ENCODE measurements around the gene PDZD7. TPM values are rescaled to one million over a fixed set of nuclear protein-coding genes. Genes with fewer than 3 reads are reported as not detected.

The PDZD7 gene
- polyA plus RNA-seq, 1 of the 3 experiments (the other 2 are of a cell fraction), result 1.9 TPM

DNA sequence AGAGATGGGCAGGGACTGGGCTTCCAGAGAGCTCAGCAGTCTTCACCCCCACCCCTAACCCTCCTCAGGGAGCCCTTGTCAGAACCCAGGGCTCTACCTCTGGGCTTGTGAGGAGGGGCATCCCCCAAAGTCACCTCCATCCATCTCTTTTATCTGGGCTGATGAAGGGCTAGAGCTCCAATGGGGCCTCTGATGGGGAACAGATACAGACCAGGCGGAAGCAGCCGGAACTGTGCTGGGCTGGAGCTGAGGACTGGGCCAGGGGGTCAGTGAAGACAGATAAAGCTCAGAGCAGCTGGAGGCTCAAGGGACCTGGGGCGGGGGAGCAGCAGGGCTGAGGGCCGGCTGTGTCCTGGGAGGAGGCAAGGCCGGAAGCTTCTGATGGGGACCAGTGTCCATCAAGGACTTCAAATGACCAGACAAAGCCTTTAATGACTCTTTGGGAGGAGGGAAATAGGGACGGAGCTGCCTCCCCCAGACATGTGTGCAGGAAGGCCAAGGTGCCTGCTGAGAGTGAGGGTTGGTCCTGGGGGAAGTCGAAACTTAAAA is 41.0 kb upstream of the PDZD7 start:
- Histone ChIP-seq H4K20me1 (ENCODE audit: insufficient read depth) (no peaks in the 10 kb centered on the region), H3K27ac (ENCODE audit: low read depth in 2 of 2, low read length in 1 of 2) (no peak overlapping the region), H3K4me2 (no peak overlapping the region), H3K36me3 (replicated peaks in 1 of 2; ENCODE audit: control insufficient read depth in 1 of 2, insufficient read depth in 2 of 2, low read length in 1 of 2) (no peaks in the 10 kb centered on the region), H2AFZ (ENCODE audit: low read depth) (no peak overlapping the region), H3K9ac (no peak overlapping the region), H3K79me2 (ENCODE audit: insufficient read depth) (no peaks in the 10 kb centered on the region), H3K4me3 (ENCODE audit: low read depth in 2 of 2, low read length in 1 of 2) (no peak overlapping the region), H3K9me3 (no peaks in the 10 kb centered on the region), H3K4me1 (ENCODE audit: control insufficient read depth in 1 of 2, insufficient read depth in 2 of 2, low read depth in 1 of 2, low read length in 1 of 2) (no peaks in the 10 kb centered on the region; a peak in 1 of 4 replicates), H3F3A (replicated peaks; ENCODE audit: insufficient read depth) (peaks cover 4% of the 10 kb centered on the region), H3K9me2 (no peaks in the 10 kb centered on the region), H3K27me3 (ENCODE audit: insufficient read depth) (peaks cover 33% of the 10 kb centered on the region; the same call in 1 of the 2 replicates)
- POLR2A ChIA-PET, result interaction anchor here (1.0 kb wide), 1 partner anchor 8 kb away, joined by 3 read pairs; no protein-coding TSS in a partner anchor
- DNase-seq, result no peak
- WGBS (ENCODE audit: low lambda C conversion rate), result 87% methylated on average over 7 of the region's 7 CpGs
- TF ChIP-seq, protein P1, sequence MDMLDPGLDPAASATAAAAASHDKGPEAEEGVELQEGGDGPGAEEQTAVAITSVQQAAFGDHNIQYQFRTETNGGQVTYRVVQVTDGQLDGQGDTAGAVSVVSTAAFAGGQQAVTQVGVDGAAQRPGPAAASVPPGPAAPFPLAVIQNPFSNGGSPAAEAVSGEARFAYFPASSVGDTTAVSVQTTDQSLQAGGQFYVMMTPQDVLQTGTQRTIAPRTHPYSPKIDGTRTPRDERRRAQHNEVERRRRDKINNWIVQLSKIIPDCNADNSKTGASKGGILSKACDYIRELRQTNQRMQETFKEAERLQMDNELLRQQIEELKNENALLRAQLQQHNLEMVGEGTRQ (IDR thresholded peaks at IDR 0.05; ENCODE audit: borderline replicate concordance, low read depth, low read length), result no peak
- TF ChIP-seq, protein P2, sequence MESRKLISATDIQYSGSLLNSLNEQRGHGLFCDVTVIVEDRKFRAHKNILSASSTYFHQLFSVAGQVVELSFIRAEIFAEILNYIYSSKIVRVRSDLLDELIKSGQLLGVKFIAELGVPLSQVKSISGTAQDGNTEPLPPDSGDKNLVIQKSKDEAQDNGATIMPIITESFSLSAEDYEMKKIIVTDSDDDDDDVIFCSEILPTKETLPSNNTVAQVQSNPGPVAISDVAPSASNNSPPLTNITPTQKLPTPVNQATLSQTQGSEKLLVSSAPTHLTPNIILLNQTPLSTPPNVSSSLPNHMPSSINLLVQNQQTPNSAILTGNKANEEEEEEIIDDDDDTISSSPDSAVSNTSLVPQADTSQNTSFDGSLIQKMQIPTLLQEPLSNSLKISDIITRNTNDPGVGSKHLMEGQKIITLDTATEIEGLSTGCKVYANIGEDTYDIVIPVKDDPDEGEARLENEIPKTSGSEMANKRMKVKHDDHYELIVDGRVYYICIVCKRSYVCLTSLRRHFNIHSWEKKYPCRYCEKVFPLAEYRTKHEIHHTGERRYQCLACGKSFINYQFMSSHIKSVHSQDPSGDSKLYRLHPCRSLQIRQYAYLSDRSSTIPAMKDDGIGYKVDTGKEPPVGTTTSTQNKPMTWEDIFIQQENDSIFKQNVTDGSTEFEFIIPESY (IDR thresholded peaks at IDR 0.05; ENCODE audit: borderline replicate concordance, low read depth), result no peak
- TF ChIP-seq RAD21 (IDR thresholded peaks at IDR 0.05; ENCODE audit: low read length), result no peak
- TF ChIP-seq, protein P3, sequence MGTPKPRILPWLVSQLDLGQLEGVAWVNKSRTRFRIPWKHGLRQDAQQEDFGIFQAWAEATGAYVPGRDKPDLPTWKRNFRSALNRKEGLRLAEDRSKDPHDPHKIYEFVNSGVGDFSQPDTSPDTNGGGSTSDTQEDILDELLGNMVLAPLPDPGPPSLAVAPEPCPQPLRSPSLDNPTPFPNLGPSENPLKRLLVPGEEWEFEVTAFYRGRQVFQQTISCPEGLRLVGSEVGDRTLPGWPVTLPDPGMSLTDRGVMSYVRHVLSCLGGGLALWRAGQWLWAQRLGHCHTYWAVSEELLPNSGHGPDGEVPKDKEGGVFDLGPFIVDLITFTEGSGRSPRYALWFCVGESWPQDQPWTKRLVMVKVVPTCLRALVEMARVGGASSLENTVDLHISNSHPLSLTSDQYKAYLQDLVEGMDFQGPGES (IDR thresholded peaks at IDR 0.05; ENCODE audit: low read depth, low read length), result no peak
- TF ChIP-seq FOXM1 (IDR thresholded peaks at IDR 0.05; ENCODE audit: low read depth), result no peak
- no peak for TF ChIP-seq TEAD4 (IDR thresholded peaks at IDR 0.05; ENCODE audit: borderline replicate concordance, insufficient read depth)
- TF ChIP-seq MEF2A (IDR thresholded peaks at IDR 0.05; ENCODE audit: borderline replicate concordance, low read depth), result no peak
- TF ChIP-seq MXI1 (IDR thresholded peaks at IDR 0.05; ENCODE audit: low read depth, low read length), result no peak
- TF ChIP-seq SMC3 (IDR thresholded peaks at IDR 0.05; ENCODE audit: low read depth, low read length), result no peak
- TF ChIP-seq, protein P4, sequence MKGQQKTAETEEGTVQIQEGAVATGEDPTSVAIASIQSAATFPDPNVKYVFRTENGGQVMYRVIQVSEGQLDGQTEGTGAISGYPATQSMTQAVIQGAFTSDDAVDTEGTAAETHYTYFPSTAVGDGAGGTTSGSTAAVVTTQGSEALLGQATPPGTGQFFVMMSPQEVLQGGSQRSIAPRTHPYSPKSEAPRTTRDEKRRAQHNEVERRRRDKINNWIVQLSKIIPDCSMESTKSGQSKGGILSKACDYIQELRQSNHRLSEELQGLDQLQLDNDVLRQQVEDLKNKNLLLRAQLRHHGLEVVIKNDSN (IDR thresholded peaks at IDR 0.05; ENCODE audit: borderline replicate concordance, low read depth), result no peak
- no peak for TF ChIP-seq GABPA (IDR thresholded peaks at IDR 0.05; ENCODE audit: low read depth)
- no peak for TF ChIP-seq RXRA (IDR thresholded peaks at IDR 0.05; ENCODE audit: borderline replicate concordance, low read depth)
- TF ChIP-seq GATA2 (CRISPR knock-in tag; IDR thresholded peaks at IDR 0.05), result no peak
- TF ChIP-seq, protein P5, sequence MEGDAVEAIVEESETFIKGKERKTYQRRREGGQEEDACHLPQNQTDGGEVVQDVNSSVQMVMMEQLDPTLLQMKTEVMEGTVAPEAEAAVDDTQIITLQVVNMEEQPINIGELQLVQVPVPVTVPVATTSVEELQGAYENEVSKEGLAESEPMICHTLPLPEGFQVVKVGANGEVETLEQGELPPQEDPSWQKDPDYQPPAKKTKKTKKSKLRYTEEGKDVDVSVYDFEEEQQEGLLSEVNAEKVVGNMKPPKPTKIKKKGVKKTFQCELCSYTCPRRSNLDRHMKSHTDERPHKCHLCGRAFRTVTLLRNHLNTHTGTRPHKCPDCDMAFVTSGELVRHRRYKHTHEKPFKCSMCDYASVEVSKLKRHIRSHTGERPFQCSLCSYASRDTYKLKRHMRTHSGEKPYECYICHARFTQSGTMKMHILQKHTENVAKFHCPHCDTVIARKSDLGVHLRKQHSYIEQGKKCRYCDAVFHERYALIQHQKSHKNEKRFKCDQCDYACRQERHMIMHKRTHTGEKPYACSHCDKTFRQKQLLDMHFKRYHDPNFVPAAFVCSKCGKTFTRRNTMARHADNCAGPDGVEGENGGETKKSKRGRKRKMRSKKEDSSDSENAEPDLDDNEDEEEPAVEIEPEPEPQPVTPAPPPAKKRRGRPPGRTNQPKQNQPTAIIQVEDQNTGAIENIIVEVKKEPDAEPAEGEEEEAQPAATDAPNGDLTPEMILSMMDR (IDR thresholded peaks at IDR 0.05), result no peak
- no peak for TF ChIP-seq SIN3A (IDR thresholded peaks at IDR 0.05; ENCODE audit: borderline replicate concordance, low read depth, low read length)
- TF ChIP-seq JUND (IDR thresholded peaks at IDR 0.05), result no peak
- no peak for TF ChIP-seq FOSL2 (IDR thresholded peaks at IDR 0.05; ENCODE audit: borderline replicate concordance, low read depth)
- TF ChIP-seq CHD2 (IDR thresholded peaks at IDR 0.05; ENCODE audit: low read length, partially characterized antibody), result no peak
- TF ChIP-seq EZH2phosphoT487 (IDR thresholded peaks at IDR 0.05; ENCODE audit: borderline replicate concordance, low read depth), result no peak
- TF ChIP-seq RFX5 (IDR thresholded peaks at IDR 0.05; ENCODE audit: low read length), result no peak
- CTCF ChIA-PET, result interaction anchor here (0.7 to 18.9 kb wide), 13 partner anchors 10 to 68 kb away, joined by 3 to 234 read pairs (median 4); partner anchors contain the start of gene KAZALD1
